LNCaP clone FGC (cell line): ENCODE data around the gene PDX1.

Experiments used
- DNase-seq: peaks from one replicate; pipeline ENCODE4 v3.0.0-alpha.2; 2011; ENCODE audit warnings: low read depth
- H3K4me3 ChIP-seq: 2 replicates; pipeline ENCODE4 v1.5.1; 2011; ENCODE audit warnings: mild to moderate bottlenecking, low read depth, low read length, control low read depth
- CTCF ChIP-seq: IDR thresholded peaks from 2 replicates; pipeline ENCODE4 v1.5.1; 2012; ENCODE audit warnings: mild to moderate bottlenecking; ENCODE audit not compliant: control insufficient read depth, insufficient read depth; ENCODE audit errors: extremely low read depth

Gene PDX1

GRCh38 chr13:27942972-27943371 lies 23.2 kb downstream of the PDX1 start:
- no peak for DNase-seq
- no peak overlapping the region for H3K4me3 ChIP-seq
- no peak for TF ChIP-seq CTCF

DNA sequence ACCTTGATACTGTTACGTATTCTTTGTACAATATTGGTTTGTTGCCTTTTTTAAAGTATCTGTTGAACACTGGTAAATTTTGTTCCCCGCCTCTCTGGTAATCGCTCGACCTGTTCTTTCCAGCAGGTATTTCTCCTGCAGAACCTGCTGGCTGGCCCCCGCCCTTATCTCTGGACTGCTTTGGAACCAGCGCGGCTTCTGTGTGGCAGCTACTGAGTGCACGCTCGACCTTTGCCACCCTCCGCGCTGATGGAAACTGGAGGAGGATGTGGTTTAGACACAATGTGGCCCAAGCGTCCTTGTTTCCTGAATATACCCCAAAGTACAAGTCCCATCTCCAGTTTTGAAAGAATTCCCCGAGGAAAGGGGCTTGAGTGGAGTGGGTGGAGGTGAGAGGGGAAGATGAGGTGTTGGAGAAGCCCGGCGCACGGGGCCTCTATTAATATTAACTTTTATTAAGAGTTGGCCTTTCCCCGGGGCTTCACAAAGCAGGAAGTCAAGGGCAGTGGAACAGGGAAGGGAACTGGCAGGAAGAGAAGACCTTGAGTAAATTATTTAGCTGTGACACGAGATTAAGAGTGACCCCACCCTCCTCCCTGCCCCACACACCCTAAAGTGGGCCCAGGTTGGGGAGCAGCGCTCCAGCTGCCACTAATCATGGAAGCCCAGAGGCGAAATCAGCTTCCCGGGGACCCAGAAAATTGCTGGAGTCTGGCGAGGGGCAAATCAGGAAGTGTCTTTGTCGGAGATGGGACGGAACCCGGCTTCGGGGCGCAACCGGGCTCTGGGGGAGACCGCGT lies 33.3 kb downstream of the PDX1 start:
- no peak overlapping the region for H3K4me3 ChIP-seq
- no peak for DNase-seq
- no peak for TF ChIP-seq CTCF

DNA sequence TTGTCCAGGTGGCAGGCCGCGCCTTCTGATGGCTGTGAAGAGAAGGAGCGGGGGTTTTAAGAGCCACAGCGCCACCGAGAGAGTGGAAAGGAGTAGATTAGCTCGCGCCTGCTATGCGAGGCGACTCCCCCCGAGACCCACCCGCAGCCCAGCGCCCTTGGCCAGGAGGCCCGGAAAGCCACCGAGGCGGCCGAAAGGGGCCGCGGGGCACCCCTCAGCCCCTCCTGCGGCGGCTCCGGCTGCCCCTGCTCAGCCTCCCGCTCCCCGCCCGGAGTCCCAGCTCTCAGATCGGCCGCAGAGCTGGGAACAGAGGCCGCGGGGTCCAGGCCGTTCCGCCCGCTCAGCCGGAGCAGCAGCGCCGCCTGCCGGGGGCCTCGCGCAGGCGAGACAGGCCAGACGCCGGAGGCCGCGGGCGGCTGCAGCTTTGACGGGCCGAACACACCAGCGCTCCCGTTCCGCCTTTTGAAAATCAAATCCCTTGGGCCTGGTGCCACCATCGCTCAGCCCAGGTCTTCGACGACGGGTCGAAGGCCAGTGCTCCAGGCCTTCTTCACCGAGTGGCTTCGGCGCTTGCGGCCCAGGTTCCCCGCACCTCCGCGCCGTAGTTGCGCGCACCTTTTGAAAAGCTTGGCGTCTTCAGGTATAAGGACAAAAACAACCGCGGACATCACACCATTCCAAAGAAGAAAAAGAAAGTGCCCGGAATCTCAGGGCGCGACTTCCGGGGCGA lies 34.0 kb downstream of the PDX1 start:
- peak; percentile 14 for DNase-seq
- no peak overlapping the region for H3K4me3 ChIP-seq
- TF ChIP-seq CTCF, result peak; percentile 80

DNA sequence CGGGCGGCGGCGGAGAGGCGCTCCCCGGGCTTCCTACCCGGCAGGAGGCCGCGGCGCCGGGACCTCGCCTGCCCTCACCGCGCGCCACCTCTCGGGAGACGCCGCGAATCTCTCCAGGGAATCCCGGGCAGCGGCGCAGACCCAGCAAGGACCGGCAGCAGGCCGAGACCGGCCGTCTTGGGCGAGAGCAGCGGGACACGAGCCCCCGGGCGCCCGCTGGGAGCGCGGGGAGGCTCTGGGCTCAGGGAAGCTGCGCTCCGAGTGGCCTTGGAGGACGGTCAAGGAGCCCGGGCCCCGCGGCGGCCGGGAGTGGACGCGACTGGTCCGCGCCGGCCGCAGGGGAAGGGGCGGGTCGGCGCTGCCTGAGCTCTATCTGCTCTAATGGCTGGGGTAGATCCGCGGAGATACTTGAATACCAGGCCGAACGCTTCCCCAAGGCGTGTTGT lies 34.6 kb downstream of the PDX1 start:
- no peak for DNase-seq
- TF ChIP-seq CTCF, result no peak
- no peak overlapping the region for H3K4me3 ChIP-seq

GRCh38 chr13:27955014-27955591 lies 35.3 kb downstream of the PDX1 start:
- no peak for DNase-seq
- no peak for TF ChIP-seq CTCF
- no peak overlapping the region for H3K4me3 ChIP-seq

GRCh38 chr13:27956576-27957300 lies 36.9 kb downstream of the PDX1 start:
- DNase-seq, result peak; percentile 63
- TF ChIP-seq CTCF, result no peak
- no peak overlapping the region for H3K4me3 ChIP-seq
